Keratinocyte (primary cell): Measurements from ENCODE around the gene CDC6.
"Not testable (repeated sequence)": the region's sequence is repeated elsewhere in the genome, so short reads cannot be mapped to it uniquely, and the experiment has no call there.

Source experiments
- CTCF ChIP-seq, 3 experiments: IDR thresholded peaks in 1 of 3; conservative IDR thresholded peaks in 1 of 3; optimal IDR thresholded peaks in 1 of 3; 2 replicates in 2 of 3; 3 replicates in 1 of 3; pipeline versions ENCODE3 to v1.5.1; 2011; ENCODE audit warnings: low read length in 3 of 3, mild to moderate bottlenecking in 3 of 3, moderate library complexity in 2 of 3, control low read depth in 1 of 3, inconsistent platforms in 1 of 3; ENCODE audit not compliant: insufficient read depth in 2 of 3; ENCODE audit errors: extremely low read depth in 1 of 3
- EZH2 ChIP-seq: IDR thresholded peaks from one replicate; pipeline ENCODE4 v1.6.1; 2012; ENCODE audit warnings: inconsistent platforms, mild to moderate bottlenecking, low read length, moderate library complexity

- not testable (repeated sequence) for TF ChIP-seq CTCF (optimal IDR thresholded peaks at IDR 0.05 in 1 of 3, IDR thresholded peaks at IDR 0.05 in 1 of 3, conservative IDR thresholded peaks at IDR 0.05 in 1 of 3; ENCODE audit: extremely low read depth in 1 of 3, insufficient read depth in 2 of 3, low read length in 3 of 3); EZH2
These were observed 17.2 kb downstream of the CDC6 start for GRCh38 chr17:40304866-40305265.
